Activated CD8-positive, alpha-beta memory T cell treated with anti-CD3 and anti-CD28 coated beads for 24 hours (primary cell): ENCODE measurements around the gene FAM222B.
"Not testable (repeated sequence)": the region's sequence is repeated elsewhere in the genome, so short reads cannot be mapped to it uniquely, and the experiment has no call there.

ENCODE experiments used
- DNase-seq: peaks from one replicate; pipeline ENCODE4 v3.0.0-alpha.2; 2020

FAM222B gene

GRCh38 chr17:28834420-28834819 lies 8.2 kb downstream of the FAM222B start:
- no peak for DNase-seq

DNA sequence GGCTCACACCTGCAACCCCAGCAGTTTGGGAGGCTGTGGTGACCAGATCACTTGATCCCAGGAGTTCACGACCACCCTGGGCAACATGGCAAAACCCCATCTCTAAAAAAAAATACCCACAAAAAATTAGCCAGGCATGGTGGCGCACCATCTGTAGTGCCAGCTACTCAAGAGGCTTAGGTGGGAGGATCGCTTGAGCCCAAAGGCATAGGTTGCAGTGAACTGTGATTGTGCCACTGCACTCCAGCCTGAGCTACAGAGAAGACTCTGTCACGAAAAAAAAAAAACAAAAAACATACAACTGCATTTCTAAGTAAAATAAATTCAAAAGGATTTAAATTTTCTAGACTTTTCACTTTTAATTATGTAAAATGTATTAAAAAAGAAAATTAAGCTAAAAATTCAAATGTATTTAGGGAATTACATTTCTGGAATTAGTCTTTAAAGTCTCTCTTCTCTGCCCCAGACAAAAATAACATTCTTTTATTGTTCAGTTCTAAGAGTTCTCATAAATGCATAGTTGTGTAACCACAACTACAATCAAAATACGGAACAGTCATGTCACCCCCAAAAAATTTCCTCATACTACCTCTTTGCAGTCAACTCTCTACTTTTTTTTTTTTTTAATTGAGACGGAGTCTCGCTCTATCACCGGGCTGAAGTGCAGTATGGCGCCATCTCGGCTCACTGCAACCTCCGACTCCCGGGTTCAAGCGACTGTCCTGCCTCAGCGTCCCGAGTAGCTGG lies 14.1 kb downstream of the FAM222B start:
- peak; percentile 21 for DNase-seq

GRCh38 chr17:28827672-28828071 lies 14.9 kb downstream of the FAM222B start:
- no peak for DNase-seq

GRCh38 chr17:28819582-28819981 lies 23.0 kb downstream of the FAM222B start:
- no peak for DNase-seq

GRCh38 chr17:28818819-28819221 lies 23.8 kb downstream of the FAM222B start:
- DNase-seq: no peak

DNA sequence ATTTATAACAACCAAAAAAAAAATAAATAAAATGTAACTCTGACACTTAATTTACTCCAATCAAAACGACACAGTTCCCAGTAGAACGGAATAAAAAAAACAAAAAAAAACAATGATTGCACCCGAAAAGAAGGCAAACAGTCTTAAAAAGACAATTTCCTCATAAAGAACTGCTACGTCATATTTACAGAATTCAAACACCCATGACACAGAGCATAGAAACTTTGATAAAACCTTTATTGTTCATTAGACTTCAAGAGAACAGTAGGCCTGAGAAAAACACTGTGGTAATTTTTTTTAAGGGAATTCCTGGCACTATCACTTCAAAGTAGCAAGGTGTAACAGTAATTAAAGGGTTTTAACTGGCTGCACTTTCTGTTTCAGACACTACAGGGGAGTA lies 26.1 kb downstream of the FAM222B start:
- no peak for DNase-seq

DNA sequence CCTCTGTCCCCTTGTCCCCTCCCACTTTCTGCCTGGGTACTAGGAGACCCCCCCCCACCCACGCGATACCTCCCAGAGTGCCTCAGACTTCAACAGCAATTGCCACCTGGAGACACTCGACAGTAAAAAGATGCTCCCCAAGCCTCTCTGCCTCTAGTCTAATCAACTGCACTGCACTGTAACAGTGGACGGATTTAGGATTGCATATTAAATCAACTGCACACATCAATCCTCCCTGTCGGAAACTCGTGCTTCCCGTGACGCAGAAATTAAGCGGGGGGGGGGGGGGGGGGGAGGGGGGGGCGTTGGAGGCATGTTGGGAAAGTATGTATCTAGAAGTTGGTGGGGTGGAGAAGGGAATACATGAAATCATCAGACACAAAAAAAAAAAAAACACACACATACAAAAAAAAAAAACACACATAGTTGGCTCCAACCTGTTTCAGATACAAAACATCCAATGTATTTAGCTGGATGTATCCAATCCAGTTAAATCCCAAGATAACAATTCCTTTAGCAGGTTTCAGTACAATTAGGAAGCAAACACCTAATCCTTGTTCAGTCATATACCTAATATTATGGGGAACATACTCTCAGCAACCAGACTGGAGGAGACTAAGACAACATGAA lies 29.7 kb downstream of the FAM222B start:
- DNase-seq: no peak

DNA sequence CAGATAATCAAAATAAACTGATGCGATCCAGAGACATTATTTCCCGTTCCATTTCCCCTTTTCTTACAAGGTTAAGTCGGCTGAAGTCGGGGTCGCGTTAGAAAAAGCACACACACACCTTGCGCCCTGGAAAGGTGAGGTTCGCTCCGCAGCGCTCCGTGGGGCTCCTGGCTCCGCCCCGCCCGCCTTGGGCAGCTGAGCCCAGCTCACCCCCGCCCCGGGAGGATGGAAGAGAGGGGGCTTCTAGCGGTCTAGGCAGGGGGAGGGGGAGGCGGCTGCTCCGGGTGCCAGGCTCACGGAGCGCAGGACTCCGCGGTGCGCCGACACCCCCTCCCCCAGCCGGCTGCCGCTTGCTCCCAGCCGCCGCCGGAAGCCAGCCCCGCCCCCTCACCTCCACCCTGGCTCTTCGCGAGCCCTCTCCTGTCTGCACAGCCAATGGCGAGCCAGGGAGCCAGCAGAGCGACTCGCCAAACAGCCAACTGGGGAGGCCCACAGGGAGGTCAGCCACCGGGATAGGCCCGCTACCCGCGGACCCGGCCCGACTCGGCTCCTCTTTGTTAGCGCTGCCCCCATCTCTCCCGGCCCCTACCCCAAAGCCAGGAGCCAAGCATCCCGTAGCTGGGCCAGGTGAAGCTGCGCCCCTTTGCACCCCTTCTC lies 30.4 kb downstream of the FAM222B start:
- peak; percentile 95 for DNase-seq

- no peak for DNase-seq
These were observed 30.9 kb downstream of the FAM222B start for GRCh38 chr17:28811651-28812090.

- DNase-seq: no peak
These were observed 32.2 kb downstream of the FAM222B start for GRCh38 chr17:28810437-28810836.

GRCh38 chr17:28807925-28808634 lies 34.5 kb downstream of the FAM222B start:
- DNase-seq: no peak

- no peak for DNase-seq
These were observed 46.5 kb downstream of the FAM222B start for GRCh38 chr17:28796062-28796461.

DNA sequence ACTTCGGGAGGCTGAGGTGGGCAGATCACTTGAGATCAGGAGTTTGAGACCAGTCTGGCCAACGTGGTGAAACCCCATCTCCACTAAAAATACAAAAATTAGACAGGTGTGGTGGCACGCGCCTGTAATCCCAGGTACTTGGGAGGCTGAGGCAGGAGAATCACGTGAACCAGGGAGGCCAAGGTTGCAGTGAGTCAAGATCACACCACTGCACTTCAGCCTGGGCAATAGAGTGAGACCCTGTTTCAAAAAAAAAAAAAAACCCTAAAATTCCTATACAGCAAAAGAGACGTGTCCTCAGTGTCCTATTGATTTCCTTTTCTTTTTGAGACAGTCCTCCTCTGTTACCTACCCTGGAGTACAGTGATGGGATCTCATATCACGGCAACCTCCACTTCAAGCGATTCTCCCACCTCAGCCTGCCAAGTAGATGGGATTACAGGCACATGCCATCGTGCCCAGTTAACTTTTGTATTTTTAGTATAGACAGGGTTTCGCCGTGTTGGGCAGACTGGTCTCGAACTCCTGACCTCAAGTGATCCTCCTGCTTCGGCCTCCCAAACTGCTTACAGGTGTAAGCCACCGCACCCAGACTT lies 47.6 kb downstream of the FAM222B start:
- not testable (repeated sequence) for DNase-seq

GRCh38 chr17:28792877-28793661 lies 49.5 kb downstream of the FAM222B start:
- DNase-seq: no peak

DNA sequence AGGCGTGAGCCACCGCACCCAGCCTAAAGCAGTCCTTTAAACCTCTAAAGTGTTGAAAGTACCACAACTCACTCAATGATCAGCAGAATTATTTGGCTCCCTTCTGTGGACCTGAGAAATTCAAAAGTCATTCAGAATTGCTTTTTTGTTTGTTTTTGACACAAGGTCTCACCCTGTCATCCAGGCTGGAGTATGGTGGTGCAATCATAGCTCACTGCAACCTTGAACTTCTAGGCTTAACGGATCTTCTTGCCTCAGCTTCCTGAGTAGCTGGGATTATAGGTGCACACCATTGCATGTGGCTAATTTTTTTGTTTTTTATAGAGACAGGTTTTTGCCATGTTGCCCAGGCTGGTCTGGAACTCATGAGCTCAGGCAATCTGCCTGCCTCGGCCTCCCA lies 54.5 kb downstream of the FAM222B start:
- DNase-seq: no peak

GRCh38 chr17:28783161-28783560 lies 59.4 kb downstream of the FAM222B start:
- no peak for DNase-seq

GRCh38 chr17:28779601-28780000 lies 63.0 kb downstream of the FAM222B start:
- DNase-seq: not testable (repeated sequence)

DNA sequence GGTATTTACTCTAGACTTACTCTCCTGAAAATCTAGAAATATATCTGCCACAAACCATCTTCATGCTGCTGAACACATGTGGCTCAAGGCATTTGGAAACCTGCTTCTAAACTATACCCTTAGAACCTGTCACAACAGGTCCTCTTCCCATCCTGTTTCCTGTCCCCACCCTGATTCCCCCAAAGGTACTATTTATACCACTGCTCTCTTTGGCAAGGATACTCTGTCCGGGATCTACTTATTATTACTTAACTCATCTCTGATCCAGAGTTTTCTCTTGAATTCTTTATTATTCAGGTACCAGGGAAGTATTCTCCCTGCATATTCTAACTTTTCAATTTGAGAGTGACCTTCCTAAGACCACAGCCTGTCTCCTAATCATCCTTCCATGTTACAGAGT lies 65.4 kb downstream of the FAM222B start:
- no peak for DNase-seq

DNA sequence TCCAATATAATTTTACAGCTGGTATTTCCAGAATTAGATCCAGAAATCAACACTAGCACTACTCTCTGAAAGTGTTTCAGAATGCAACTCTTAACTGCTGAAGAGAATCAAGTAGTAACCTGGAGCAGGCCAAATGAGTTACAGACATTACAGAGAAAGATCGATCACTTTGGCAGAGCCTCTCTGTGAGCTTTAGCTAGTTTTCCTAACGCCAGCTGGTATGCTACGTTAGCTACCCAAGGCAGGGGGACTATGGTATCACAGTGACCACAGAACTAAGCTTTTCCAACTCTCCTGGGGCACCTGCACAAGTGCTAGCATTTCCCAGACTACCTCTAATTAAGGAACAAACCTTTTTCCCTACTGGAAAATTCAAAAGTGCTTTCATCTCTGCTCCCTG lies 68.4 kb downstream of the FAM222B start:
- no peak for DNase-seq

- DNase-seq: no peak
These were observed 68.9 kb downstream of the FAM222B start for GRCh38 chr17:28773736-28774135.

GRCh38 chr17:28765038-28765437 lies 77.6 kb downstream of the FAM222B start:
- no peak for DNase-seq

GRCh38 chr17:28763804-28764266 lies 78.8 kb downstream of the FAM222B start:
- DNase-seq: peak; percentile 89
